Body of pancreas (tissue), 4 donors: Measurements from ENCODE around the gene LCA5.

ENCODE experiments used
- POLR2A ChIP-seq, 3 donors: fragments of 450-650 bp; IDR thresholded peaks; one replicate each; pipeline ENCODE4 v1.6.1; 2016; ENCODE audit warnings: antibody characterized with exemption in 3 of 3, mild to moderate bottlenecking in 2 of 3
- TF ChIP-seq, protein P1 (sequence below), 7 experiments: fragments of 450-650 bp in 4 of 7; fragments of 200-600 bp in 3 of 7; sonication (generic) in 3 of 7; IDR thresholded peaks; one replicate each; pipeline ENCODE4 v1.5.1; 2016 to 2019; ENCODE audit warnings: antibody characterized with exemption in 7 of 7

DNA sequence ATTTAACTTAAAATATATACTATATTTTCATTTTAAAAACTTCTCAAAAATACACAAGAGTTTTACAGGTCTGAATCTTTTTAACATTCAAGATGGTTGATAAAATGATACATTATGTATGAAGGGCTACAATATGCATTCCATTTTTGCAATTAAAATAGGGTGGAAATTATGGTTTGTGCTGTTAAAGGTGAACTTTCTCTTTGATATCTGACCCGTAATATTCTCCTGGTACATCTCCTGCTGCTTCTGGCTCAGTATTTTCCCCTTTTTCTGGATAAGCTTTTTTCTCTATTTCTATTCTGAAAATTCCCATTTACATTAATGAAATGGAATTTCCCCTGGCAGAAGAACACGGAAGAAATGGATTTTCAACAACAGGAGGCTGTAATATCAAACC, 27.4 kb upstream of the LCA5 start:
- TF ChIP-seq, protein P1, sequence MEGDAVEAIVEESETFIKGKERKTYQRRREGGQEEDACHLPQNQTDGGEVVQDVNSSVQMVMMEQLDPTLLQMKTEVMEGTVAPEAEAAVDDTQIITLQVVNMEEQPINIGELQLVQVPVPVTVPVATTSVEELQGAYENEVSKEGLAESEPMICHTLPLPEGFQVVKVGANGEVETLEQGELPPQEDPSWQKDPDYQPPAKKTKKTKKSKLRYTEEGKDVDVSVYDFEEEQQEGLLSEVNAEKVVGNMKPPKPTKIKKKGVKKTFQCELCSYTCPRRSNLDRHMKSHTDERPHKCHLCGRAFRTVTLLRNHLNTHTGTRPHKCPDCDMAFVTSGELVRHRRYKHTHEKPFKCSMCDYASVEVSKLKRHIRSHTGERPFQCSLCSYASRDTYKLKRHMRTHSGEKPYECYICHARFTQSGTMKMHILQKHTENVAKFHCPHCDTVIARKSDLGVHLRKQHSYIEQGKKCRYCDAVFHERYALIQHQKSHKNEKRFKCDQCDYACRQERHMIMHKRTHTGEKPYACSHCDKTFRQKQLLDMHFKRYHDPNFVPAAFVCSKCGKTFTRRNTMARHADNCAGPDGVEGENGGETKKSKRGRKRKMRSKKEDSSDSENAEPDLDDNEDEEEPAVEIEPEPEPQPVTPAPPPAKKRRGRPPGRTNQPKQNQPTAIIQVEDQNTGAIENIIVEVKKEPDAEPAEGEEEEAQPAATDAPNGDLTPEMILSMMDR (IDR thresholded peaks at IDR 0.05), result no peak
- TF ChIP-seq POLR2A (IDR thresholded peaks at IDR 0.05), result no peak
